AG20443 (cell line): ENCODE measurements around the gene CEBPG.
A peak's percentile ranks its signal among the peaks of the same experiment; 100 is the strongest.

Source experiments
- DNase-seq: peaks from one replicate; pipeline ENCODE4 v3.0.0; 2012; ENCODE audit warnings: low spot score, mixed read lengths

Gene CEBPG

GRCh38 chr19:33350538-33351309 is 22.8 kb upstream of the CEBPG start:
- peak; percentile 84 for DNase-seq

GRCh38 chr19:33355535-33355934 is 18.0 kb upstream of the CEBPG start:
- no peak for DNase-seq

- no peak for DNase-seq
These were observed 16.0 kb upstream of the CEBPG start for GRCh38 chr19:33357556-33357955.

- DNase-seq = no peak
These were observed 15.1 kb upstream of the CEBPG start for GRCh38 chr19:33358408-33358807.

GRCh38 chr19:33359581-33359980 is 13.9 kb upstream of the CEBPG start:
- no peak for DNase-seq

- no peak for DNase-seq
These were observed 10.8 kb upstream of the CEBPG start for GRCh38 chr19:33362508-33363228.

GRCh38 chr19:33363476-33363875 is 10.0 kb upstream of the CEBPG start:
- DNase-seq = no peak

GRCh38 chr19:33365691-33366090 is 7.8 kb upstream of the CEBPG start:
- DNase-seq = no peak

GRCh38 chr19:33366127-33366526 is 7.4 kb upstream of the CEBPG start:
- no peak for DNase-seq

- DNase-seq = no peak
These were observed 6.6 kb upstream of the CEBPG start for GRCh38 chr19:33366897-33367296.

- DNase-seq = peak; percentile 34
These were observed 5.2 kb upstream of the CEBPG start for GRCh38 chr19:33368074-33368864.

GRCh38 chr19:33370783-33371182 is 2.7 kb upstream of the CEBPG start:
- no peak for DNase-seq

GRCh38 chr19:33374236-33374714 is 766 bp downstream of the CEBPG start:
- DNase-seq = no peak

- DNase-seq = no peak
These were observed 1.8 kb downstream of the CEBPG start for GRCh38 chr19:33375156-33375836.

- no peak for DNase-seq
These were observed 2.3 kb downstream of the CEBPG start for GRCh38 chr19:33375837-33376159.

GRCh38 chr19:33376423-33376822 is 2.9 kb downstream of the CEBPG start:
- DNase-seq = peak; percentile 73

- no peak for DNase-seq
These were observed 3.5 kb downstream of the CEBPG start for GRCh38 chr19:33376941-33377557.

GRCh38 chr19:33377586-33378475 is 4.3 kb downstream of the CEBPG start:
- peak; percentile 38 for DNase-seq

GRCh38 chr19:33379151-33379829 is 5.8 kb downstream of the CEBPG start:
- no peak for DNase-seq

- DNase-seq = no peak
These were observed 7.6 kb downstream of the CEBPG start for GRCh38 chr19:33381101-33381500.
